ENCODE results near the gene MRPL43.

The MRPL43 gene

GRCh38 chr10:101000915-101001658 lies 13.8 kb upstream of the MRPL43 start:
- DNase-seq = no peak

DNA sequence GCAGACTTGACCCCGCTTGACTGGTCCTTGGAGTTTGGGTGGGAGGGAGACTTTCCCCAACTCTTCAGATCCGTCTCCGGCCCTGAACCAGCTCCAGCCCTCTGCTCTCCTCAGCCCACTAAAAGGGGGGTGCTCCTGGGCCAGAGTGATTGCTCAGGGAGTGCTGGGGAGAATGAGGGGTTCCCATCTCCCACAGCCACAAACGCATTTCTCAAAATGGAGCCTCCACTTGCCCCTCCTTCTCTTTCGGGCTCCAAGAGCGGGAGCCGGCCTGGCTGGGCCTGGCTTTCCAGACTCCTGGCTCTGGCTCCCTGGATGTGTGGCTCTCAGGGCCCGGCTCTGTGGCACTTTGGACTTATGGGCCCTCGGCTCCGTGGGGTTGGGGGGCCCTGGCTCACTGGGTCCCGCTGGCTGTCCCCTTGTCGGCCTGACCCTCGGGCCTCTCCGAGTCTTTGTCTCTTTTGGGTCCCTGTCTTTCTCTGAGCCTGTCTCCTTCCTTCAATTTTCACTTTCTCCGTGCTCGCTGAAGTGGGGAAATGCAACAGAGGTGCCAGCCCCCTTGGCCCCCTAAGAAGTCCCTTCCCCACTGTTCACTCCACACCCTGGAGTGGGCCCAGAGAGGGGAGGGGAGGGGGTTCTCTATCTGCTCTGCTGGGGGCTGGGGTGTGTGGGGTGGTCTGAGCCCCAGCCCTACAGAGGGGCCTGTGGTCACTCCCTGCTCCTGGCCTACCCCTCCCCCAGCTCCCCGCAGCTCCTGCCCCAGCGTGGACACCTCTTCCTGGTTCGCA lies 13.0 kb upstream of the MRPL43 start:
- DNase-seq = no peak

- no peak for DNase-seq
Observed at GRCh38 chr10:100999742-101000126, 12.4 kb upstream of the MRPL43 start, which contains the start of gene LZTS2. LZTS2 (plus strand) TSS chr10:100999808; CDS start chr10:101002539, 2,731 bp downstream.

GRCh38 chr10:100998991-100999741 lies 11.9 kb upstream of the MRPL43 start:
- no peak for DNase-seq

- DNase-seq = peak; percentile 62
Observed at GRCh38 chr10:100998183-100998990, 11.1 kb upstream of the MRPL43 start.

DNA sequence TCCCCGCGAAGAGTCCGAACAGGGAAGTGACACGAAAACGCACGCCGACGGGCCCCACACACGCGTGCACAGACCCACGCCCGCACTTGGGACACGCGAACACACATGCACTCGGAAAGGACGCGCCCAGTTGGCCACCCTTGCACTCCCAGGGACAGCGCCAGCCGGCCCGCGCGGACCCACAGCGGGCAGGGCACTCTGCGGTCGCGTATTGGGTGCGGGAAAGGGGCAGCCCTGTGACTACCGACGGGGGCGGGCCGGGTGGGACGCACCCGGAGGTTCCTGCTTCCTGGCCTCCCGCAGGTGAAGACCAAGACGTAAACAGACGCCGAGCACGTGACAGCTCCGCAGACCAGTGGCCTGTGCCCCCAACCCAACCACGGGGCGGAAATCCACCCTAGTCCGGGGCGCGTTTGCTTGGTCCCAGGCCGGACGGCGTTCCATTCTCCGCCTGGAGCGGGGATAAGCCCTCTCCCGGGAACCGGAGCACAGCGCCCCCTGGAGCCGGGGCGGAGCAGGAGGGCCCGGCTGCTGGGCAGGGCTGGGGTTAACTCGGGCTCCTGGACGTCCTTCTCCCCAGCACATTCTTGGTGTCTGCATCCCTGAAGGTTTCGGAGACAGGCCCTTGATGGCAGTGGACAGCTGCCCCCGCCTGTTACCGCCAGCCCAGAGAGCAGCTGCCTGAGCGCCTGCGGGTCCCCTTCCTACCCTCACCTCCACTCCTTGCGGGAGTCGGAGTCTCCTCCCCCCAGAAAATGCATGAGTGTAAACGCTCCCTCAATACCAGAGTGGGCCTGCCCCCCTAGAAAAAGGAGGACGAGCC lies 10.3 kb upstream of the MRPL43 start:
- DNase-seq = peak; percentile 21

- DNase-seq = no peak
Observed at GRCh38 chr10:100996678-100997359, 9.5 kb upstream of the MRPL43 start.

DNA sequence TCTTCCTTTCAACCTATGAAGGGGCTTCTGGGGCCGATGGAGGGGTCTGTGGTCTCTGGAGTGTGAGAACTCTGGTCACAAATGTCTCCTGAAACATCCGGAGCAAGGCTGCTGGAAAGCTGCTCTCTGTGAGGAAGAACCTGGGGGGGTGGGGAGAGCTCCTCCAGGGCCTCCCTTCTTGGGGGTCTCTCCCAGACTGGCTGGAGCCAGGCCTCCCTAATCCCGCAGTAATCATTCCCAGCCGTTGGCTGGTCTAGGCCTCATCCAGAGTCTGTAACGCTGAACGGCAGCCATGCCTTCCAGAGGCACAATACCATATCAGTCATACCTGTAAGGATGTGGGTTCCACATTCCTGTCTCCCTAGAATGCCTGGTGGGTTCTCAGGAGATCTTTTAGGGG lies 7.9 kb upstream of the MRPL43 start:
- DNase-seq = no peak

DNA sequence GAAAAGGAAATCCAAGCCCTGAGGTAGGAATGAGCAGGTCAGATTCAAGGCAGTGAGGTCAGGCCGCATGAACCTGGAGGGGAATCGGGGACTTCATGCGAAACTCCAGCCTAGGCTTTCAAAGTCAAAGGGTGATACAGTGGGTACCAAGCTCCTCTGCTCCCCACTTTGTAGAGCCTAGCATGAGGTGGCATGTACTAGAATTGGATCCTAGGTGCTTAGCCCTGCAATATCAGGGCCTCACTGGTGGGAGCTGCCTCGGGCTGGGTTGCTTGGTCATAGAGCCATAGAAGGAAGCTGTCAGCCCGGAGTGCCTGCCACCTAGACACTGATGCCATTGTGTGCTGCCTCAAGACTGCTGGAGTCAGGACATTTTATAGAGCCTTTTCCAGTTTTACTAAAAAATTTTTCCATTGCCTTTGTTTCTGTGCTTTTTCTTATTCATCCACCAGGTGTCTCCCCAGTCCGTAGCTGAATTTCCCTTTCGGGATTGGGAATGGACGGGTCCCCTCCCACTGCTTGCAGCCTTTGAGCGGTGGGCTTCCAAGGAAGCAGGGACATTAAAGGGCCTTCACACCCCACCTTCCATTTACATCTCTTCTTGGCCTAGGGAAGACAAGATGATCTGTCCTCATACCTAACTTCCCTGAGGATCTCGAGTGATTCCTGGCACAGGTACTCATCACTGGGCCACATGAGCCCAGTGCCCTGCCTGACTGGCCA lies 6.8 kb upstream of the MRPL43 start:
- DNase-seq = no peak

DNA sequence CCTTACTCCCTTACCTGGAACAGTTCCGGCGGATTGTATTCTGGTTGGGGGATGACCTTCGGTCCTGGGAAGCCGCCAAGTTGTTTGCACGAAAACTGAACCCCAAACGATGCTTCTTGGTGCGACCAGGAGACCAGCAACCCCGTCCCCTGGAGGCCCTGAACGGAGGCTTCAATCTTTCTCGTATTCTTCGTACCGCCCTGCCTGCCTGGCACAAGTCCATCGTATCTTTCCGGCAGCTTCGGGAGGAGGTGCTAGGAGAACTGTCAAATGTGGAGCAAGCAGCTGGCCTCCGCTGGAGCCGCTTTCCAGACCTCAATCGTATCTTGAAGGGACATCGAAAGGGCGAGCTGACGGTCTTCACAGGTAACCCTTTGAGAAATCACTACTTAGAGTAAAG lies 1.8 kb upstream of the MRPL43 start:
- DNase-seq = no peak

- DNase-seq = no peak
Observed at GRCh38 chr10:100988166-100988565, 869 bp upstream of the MRPL43 start.

DNA sequence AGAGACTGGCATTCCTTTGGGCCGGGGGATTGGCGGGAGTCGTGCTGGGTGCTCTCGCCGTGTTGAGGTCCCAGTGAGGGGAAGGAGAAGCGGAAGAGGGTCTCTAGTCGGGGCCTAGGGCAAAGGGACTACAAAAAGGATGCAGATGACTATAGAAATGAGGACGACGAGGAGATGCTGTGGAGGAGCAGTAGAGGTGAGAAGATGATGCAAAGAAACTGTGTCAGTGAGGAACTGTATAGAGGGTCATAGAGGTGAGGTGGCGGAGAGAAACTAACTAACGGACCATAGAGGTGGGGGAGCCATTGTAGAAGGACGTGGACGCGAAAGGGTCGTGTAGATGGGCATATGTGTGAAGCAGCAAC lies 370 bp upstream of the MRPL43 start:
- no peak for DNase-seq

GRCh38 chr10:100986623-100986951 lies 710 bp downstream of the MRPL43 start:
- DNase-seq = no peak

DNA sequence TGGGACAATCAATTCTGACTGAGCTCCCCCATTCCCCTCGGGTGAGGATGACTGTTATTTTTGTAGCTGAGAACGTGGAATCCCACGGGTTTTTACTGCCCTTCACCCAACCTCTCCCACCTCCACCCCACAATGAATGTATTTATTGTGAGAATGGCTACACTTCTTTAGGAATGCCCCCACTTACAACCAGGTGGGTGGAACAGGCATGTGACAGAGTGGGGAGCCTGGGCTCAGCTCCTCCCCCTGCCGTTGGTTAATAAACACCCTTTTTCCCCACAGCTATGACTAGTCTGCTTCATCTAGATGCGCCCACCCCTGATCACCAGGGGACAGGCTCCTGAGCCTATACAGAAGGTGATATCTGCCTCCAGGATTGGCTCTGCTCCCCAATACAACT lies 2.0 kb downstream of the MRPL43 start:
- no peak for DNase-seq

GRCh38 chr10:100984672-100985177 lies 2.6 kb downstream of the MRPL43 start:
- DNase-seq = no peak

DNA sequence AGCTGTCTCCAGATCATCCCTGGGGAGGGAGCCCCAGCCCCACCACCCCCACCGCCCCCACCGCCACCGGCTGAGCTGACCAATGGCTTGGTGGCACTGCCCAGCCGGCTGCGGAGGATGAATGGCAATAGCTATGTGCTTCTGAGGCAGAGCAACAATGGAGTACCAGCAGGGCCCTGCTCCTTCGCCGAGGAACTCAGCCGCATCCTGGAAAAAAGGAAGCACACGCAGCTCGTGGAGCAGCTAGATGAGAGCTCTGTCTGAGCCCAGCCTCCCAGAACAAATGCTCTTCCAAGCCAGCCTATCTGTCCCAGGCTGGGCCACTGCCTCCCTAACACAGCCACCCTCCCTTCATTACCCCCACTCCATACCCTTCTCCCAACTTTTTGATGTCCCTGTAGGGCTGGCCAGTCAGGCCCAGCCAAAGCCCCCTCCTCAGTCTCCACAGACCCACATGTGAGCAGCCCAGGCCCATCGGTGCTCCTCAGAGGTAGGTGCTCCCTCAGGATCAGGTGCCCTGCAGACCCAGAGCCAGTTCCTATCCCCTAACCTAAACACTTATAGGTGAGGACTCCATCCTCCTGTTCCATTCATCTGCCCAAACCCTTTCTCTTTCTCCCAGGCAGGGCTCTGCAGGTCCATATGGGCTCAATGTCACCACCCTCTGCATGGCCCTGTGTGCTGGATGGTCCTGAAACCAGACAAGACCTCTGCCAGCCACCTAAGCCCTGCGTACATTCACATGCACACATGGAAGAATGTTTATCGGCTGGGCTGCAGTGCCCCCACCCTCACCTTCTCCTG lies 3.2 kb downstream of the MRPL43 start:
- DNase-seq = no peak

- no peak for DNase-seq
Observed at GRCh38 chr10:100982916-100983830, 4.1 kb downstream of the MRPL43 start.

DNA sequence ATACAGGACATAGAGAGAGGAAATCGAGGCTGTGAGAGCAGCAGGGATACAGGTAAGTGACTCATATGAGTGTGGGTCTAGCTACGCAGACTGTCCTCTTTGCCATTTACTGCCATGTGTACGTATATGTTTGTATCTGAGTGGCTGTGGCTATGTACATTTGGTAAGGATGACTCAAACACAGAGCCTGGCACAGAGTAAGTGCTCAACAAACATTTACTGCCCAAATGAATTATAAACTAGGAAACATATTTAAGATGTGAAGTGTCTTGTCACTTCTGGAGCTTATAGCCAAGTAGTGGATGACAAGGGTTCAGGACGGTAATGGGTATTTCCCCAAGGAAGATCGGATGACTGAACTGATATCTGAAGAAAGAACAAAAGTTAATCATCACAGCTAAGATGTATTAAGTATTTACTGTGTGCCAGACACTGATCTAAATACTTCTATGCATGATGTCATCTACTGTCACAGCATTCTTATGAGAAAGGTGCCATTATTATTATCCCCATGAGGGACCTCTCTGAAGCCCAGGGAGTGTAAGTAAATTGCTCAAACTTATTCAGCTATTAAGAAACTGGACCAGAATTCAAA lies 6.0 kb downstream of the MRPL43 start:
- DNase-seq = no peak

All from NCI-H446 treated with DMSO at 0.1 percent for 48 hours (cell line).